Testis (tissue), 3 donors: ENCODE measurements around the gene ROMO1. TPM values are rescaled to one million over a fixed set of nuclear protein-coding genes. Genes with fewer than 3 reads are reported as not detected.

Source experiments
- DNase-seq: peaks from one replicate; pipeline ENCODE4 v3.0.0-alpha.2; 2019
- H3K27ac ChIP-seq, 2 donors: fragments of 200-600 bp; sonication (generic); one replicate each; pipeline ENCODE4 v1.5.1; 2019
- H3K27me3 ChIP-seq: fragments of 200-600 bp; sonication (generic); one replicate; pipeline ENCODE4 v1.5.1; 2019
- H3K36me3 ChIP-seq: fragments of 200-600 bp; sonication (generic); one replicate; pipeline ENCODE4 v1.5.1; 2017; ENCODE audit warnings: low read depth; ENCODE audit errors: missing control alignments
- H3K4me1 ChIP-seq: fragments of 200-600 bp; sonication (generic); one replicate; pipeline ENCODE4 v1.5.1; 2019
- H3K4me3 ChIP-seq, 2 donors: fragments of 200-600 bp; sonication (generic); one replicate each; pipeline ENCODE4 v1.5.1; 2017 to 2019
- H3K9me3 ChIP-seq: fragments of 200-600 bp; sonication (generic); one replicate; pipeline ENCODE4 v1.5.1; 2017
- POLR2A ChIP-seq: fragments of 450-650 bp; IDR thresholded peaks from one replicate; pipeline ENCODE4 v1.6.1; 2017; ENCODE audit warnings: antibody characterized with exemption, mild to moderate bottlenecking, moderate library complexity
- WGBS, 2 donors: methylation state at CpG; one replicate each; pipeline ENCODE4 v1.1.5; 2018; 5-methylcytosine and 5-hydroxymethylcytosine counted together
- intact Hi-C: fragments of 100-400 bp; cut with DNase I; formaldehyde crosslinking; loops from one replicate; pipeline ENCODE4 v1.15.1; 2023; ENCODE audit warnings: low total_unique reads
- polyA plus RNA-seq: library from polyadenylated mRNA; stranded (reverse); fragments of 350-450 nt; fragmentation: Illumina TruSeq; extraction: RNeasy Lipid Tissue Mini Kit (QIAGEN cat#74804); gene quantifications from one replicate; pipeline ENCODE4 v1.2.3, GENCODE V29; 2014; ENCODE audit warnings: low read depth, low replicate concordance; ENCODE audit not compliant: insufficient read depth
- total RNA-seq, 2 donors: library from RNA; depleted of rRNA; stranded (reverse); fragments of >200 nt; gene quantifications; one replicate each; pipeline ENCODE4 v1.2.3, GENCODE V29; 2016
- TF ChIP-seq, protein P1 (sequence below), 3 experiments: fragments of 450-650 bp in 2 of 3; fragments of 200-600 bp in 1 of 3; sonication (generic) in 1 of 3; IDR thresholded peaks; one replicate each; pipeline ENCODE4 v1.5.1; 2016 to 2019; ENCODE audit warnings: antibody characterized with exemption in 3 of 3, mild to moderate bottlenecking in 2 of 3, moderate library complexity in 1 of 3

ROMO1 gene
- total and polyA plus RNA-seq, 3 donors from 2014 or later = 160 to 276 (median 200) TPM

- no peaks in the 10 kb centered on the region for H3K27me3 ChIP-seq
- DNase-seq = no peak
- H3K9me3 ChIP-seq = no peaks in the 10 kb centered on the region
- peak overlapping the region; percentile 92 to 97 for H3K4me3 ChIP-seq
- intact Hi-C loops = no loop called here
- peak overlapping the region; percentile 88 to 91 for H3K27ac ChIP-seq
- TF ChIP-seq POLR2A = no peak
- TF ChIP-seq, protein P1, sequence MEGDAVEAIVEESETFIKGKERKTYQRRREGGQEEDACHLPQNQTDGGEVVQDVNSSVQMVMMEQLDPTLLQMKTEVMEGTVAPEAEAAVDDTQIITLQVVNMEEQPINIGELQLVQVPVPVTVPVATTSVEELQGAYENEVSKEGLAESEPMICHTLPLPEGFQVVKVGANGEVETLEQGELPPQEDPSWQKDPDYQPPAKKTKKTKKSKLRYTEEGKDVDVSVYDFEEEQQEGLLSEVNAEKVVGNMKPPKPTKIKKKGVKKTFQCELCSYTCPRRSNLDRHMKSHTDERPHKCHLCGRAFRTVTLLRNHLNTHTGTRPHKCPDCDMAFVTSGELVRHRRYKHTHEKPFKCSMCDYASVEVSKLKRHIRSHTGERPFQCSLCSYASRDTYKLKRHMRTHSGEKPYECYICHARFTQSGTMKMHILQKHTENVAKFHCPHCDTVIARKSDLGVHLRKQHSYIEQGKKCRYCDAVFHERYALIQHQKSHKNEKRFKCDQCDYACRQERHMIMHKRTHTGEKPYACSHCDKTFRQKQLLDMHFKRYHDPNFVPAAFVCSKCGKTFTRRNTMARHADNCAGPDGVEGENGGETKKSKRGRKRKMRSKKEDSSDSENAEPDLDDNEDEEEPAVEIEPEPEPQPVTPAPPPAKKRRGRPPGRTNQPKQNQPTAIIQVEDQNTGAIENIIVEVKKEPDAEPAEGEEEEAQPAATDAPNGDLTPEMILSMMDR (IDR thresholded peaks at IDR 0.05) = no peak
- WGBS, 2 donors = 2 to 3% methylated on average over 30 to 37 of the region's 37 CpGs
- no peaks in the 10 kb centered on the region for H3K36me3 ChIP-seq
- H3K4me1 ChIP-seq = peaks cover 19% of the 10 kb centered on the region
These were observed 693 bp upstream of the ROMO1 start for GRCh38 chr20:35698298-35699126.

DNA sequence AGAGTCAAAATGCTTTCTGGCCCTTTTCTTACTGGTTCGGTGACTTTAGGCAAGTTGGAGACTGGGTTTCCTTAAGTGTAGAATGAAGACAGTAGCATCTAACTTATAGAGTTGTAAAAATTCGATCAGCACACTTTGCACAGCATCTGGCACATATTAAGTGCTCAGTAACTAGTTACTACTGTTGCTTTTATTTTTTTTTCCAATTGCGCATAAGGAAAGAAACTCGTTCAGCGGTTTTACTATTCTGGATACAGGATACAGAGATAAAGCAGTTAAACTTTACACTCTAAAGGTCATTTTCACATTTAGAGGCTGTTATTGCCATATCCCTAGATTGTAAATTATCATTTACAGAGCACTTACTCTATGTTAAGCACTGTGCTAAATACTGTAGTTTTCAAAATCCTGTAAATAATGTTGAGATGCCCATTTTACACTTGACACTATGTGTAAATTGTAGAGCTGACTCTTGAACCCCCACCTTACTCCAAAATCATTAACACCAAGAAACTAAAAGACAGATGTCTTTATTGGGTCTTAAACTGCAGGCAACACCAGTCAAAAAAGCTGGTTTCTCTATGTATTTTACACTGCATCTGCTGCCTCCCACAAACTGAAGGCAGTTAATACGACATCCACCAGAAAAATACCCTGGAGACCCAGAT is 886 bp downstream of the ROMO1 start:
- Histone ChIP-seq H3K9me3 (no peaks in the 10 kb centered on the region), H3K36me3 (no peaks in the 10 kb centered on the region), H3K4me3 (peak overlapping the region; percentile 92 to 97), H3K27me3 (no peaks in the 10 kb centered on the region), H3K4me1 (peaks cover 19% of the 10 kb centered on the region), H3K27ac (peak overlapping the region; percentile 88 to 91)
- WGBS, 2 donors = 16 to 18% methylated on average over 6 of the region's 6 CpGs
- DNase-seq = no peak
- intact Hi-C loops = no loop called here
- no peak for TF ChIP-seq POLR2A
- TF ChIP-seq, protein P1 (IDR thresholded peaks at IDR 0.05) = no peak

DNA sequence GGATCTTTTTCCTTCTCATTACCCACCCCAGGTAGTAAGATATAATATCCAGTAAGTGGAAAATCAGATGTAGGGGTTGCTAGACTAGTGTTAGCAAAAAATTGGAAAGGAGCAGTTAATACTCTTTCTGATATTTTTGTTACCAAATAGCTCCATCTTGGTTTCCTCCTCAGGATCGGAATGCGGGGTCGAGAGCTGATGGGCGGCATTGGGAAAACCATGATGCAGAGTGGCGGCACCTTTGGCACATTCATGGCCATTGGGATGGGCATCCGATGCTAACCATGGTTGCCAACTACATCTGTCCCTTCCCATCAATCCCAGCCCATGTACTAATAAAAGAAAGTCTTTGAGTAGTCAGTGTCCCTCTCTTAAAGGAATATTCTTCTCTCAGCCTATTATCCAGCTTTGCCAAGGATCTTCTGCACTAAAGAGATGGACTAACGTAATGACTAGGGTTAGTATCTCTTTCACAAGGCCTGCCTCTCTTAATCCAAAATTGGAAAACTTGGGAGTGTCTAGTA is 1.5 kb downstream of the ROMO1 start:
- peaks cover 19% of the 10 kb centered on the region for H3K4me1 ChIP-seq
- no peaks in the 10 kb centered on the region for H3K36me3 ChIP-seq
- no peaks in the 10 kb centered on the region for H3K27me3 ChIP-seq
- DNase-seq = peak; percentile 11
- WGBS, 2 donors = 66 to 76% methylated on average over 7 of the region's 7 CpGs
- H3K9me3 ChIP-seq = no peaks in the 10 kb centered on the region
- TF ChIP-seq POLR2A = no peak
- TF ChIP-seq, protein P1 (IDR thresholded peaks at IDR 0.05) = no peak
- intact Hi-C loops = no loop called here
- H3K27ac ChIP-seq = peak overlapping the region in 1 of 2 donors; percentile 91
- no peak overlapping the region for H3K4me3 ChIP-seq

- Histone ChIP-seq H3K36me3 (peaks cover 7% of the 10 kb centered on the region), H3K4me3 (no peak overlapping the region), H3K9me3 (no peaks in the 10 kb centered on the region), H3K27ac (no peak overlapping the region), H3K27me3 (no peaks in the 10 kb centered on the region), H3K4me1 (peaks cover 19% of the 10 kb centered on the region)
- 71 to 72% methylated on average over 12 of the region's 12 CpGs for WGBS, 2 donors
- intact Hi-C loops = no loop called here
- no peak for DNase-seq
- no peak for TF ChIP-seq POLR2A
- TF ChIP-seq, protein P1 (IDR thresholded peaks at IDR 0.05) = no peak
These were observed 3.0 kb downstream of the ROMO1 start for GRCh38 chr20:35702051-35702823.
